Trophoblast cell (in vitro differentiated cells and primary cell): ENCODE data around the gene A1BG.
A peak's percentile ranks its signal among the peaks of the same experiment; 100 is the strongest.

Experiments used
- DNase-seq, 2 donors: peaks; one replicate each; pipeline ENCODE4 v3.0.0-alpha.2; 2016
- H2AFZ ChIP-seq: 2 replicates; pipeline ENCODE4 v1.6.1; 2013; ENCODE audit warnings: low read length, moderate library complexity, mild to moderate bottlenecking; ENCODE audit not compliant: insufficient read depth, poor library complexity
- H2AK5ac ChIP-seq: 2 replicates; pipeline ENCODE4 v1.6.1; 2013; ENCODE audit warnings: mild to moderate bottlenecking, low read length
- H2BK120ac ChIP-seq: 2 replicates; pipeline ENCODE4 v1.6.1; 2013; ENCODE audit warnings: low read length, mild to moderate bottlenecking, moderate library complexity; ENCODE audit not compliant: insufficient read depth, poor library complexity
- H2BK12ac ChIP-seq: 2 replicates; pipeline ENCODE4 v1.6.1; 2013; ENCODE audit warnings: mild to moderate bottlenecking, low read length, moderate library complexity
- H2BK5ac ChIP-seq: 2 replicates; pipeline ENCODE4 v1.6.1; 2013; ENCODE audit warnings: low read length, low read depth, moderate library complexity, mild to moderate bottlenecking; ENCODE audit not compliant: poor library complexity
- H3K14ac ChIP-seq: 2 replicates; pipeline ENCODE4 v1.6.1; 2013; ENCODE audit warnings: mild to moderate bottlenecking, low read length
- H3K18ac ChIP-seq: 2 replicates; pipeline ENCODE4 v1.6.1; 2013; ENCODE audit warnings: mild to moderate bottlenecking, low read length
- H3K23ac ChIP-seq: 2 replicates; pipeline ENCODE4 v1.6.1; 2013; ENCODE audit warnings: low read length
- H3K27ac ChIP-seq: 2 replicates; pipeline ENCODE4 v1.5.1; 2013; ENCODE audit warnings: low read depth, mild to moderate bottlenecking, inconsistent platforms, low read length, moderate library complexity
- H3K27me3 ChIP-seq: 2 replicates; pipeline ENCODE4 v1.6.1; 2013; ENCODE audit warnings: inconsistent platforms, mild to moderate bottlenecking, low read length, moderate library complexity; ENCODE audit not compliant: insufficient read depth
- H3K36me3 ChIP-seq, 2 experiments: 1 replicate in 1 of 2; 2 replicates in 1 of 2; pipeline ENCODE4 v1.6.1; 2013; ENCODE audit warnings: low read length in 2 of 2, mild to moderate bottlenecking in 2 of 2, moderate library complexity in 1 of 2; ENCODE audit not compliant: insufficient read depth in 2 of 2, control insufficient read depth in 1 of 2
- H3K4ac ChIP-seq: 2 replicates; pipeline ENCODE4 v1.6.1; 2013; ENCODE audit warnings: low read depth, mild to moderate bottlenecking, low read length, moderate library complexity
- H3K4me1 ChIP-seq, 2 experiments: 1 replicate in 1 of 2; 2 replicates in 1 of 2; pipeline ENCODE4 v1.6.1; 2013; ENCODE audit warnings: low read length in 2 of 2, mild to moderate bottlenecking in 2 of 2, moderate library complexity in 1 of 2; ENCODE audit not compliant: insufficient read depth in 2 of 2, control insufficient read depth in 1 of 2
- H3K4me2 ChIP-seq: 2 replicates; pipeline ENCODE4 v1.6.1; 2013; ENCODE audit warnings: inconsistent platforms, mild to moderate bottlenecking, low read length, moderate library complexity
- H3K4me3 ChIP-seq: 2 replicates; pipeline ENCODE4 v1.5.1; 2013; ENCODE audit warnings: mild to moderate bottlenecking, low read depth, low read length, inconsistent platforms
- H3K79me1 ChIP-seq: one replicate; pipeline ENCODE4 v1.6.1; 2013; ENCODE audit warnings: low read length
- H3K79me2 ChIP-seq: 2 replicates; pipeline ENCODE4 v1.6.1; 2013; ENCODE audit warnings: low read length, mild to moderate bottlenecking; ENCODE audit not compliant: control insufficient read depth, insufficient read depth, poor library complexity
- H3K9ac ChIP-seq: 2 replicates; pipeline ENCODE4 v1.6.1; 2013; ENCODE audit warnings: mild to moderate bottlenecking, low read length
- H3K9me3 ChIP-seq: 2 replicates; pipeline ENCODE4 v1.6.1; 2013; ENCODE audit warnings: low read depth, mild to moderate bottlenecking, control low read depth, inconsistent platforms, low read length; ENCODE audit not compliant: insufficient read depth
- H4K12ac ChIP-seq: 2 replicates; pipeline ENCODE4 v1.6.1; 2013; ENCODE audit warnings: low read depth, mild to moderate bottlenecking, low read length, moderate library complexity
- H4K8ac ChIP-seq: 2 replicates; pipeline ENCODE4 v1.6.1; 2013; ENCODE audit warnings: low read depth, mild to moderate bottlenecking, low read length, moderate library complexity
- H4K91ac ChIP-seq: one replicate; pipeline ENCODE4 v1.6.1; 2013; ENCODE audit warnings: low read depth, mild to moderate bottlenecking, low read length, moderate library complexity
- WGBS: extraction: QIAGEN DNeasy Blood & Tissue Kit; methylation state at CpG from one replicate; pipeline ENCODE4 v1.1.7; 2013; ENCODE audit warnings: missing lambda C conversion rate; ENCODE audit not compliant: insufficient read length, insufficient coverage; ENCODE audit errors: extremely low coverage; 5-methylcytosine and 5-hydroxymethylcytosine counted together

Gene A1BG

DNA sequence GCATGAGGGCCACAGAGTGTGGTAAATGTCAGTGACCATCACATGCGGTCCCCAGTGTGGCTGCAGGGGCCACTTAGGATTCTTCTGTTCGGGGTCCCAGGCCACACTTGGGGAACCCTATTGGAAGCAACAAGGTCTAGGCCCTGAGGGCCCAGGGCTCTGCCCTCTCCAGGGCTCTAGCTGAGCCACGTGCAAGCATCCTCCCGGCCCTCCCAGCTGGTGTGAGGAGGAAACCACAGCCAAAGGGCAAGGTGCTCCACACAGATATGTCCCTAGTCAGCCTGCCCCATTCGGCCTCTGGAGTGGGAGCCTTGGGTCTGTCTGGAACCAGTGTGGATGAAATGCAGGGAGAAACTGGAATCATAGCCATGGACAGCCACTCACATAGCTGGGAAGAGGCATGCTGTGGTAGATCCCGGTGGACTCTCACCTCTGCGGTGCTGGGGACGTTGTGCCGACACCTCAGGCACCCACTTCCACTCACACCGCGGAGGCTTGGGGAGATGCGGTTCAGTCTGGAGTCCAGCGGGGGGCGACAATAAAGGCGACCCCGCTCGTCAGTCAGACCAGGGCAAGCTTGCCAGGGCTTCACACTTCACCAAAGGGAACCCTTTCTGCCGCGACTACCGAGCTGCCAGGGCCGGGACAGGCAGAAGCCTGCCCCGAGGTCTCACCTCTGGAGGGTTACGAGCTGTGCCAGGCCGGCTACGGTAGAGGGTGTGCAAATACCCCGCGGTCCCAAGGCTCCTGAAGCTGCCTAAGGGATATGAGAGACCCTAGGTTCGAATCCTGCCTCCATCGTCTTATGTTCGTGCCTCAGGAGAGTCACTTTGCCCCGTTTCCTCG is 13.5 kb upstream of the A1BG start:
- no peak overlapping the region for H4K12ac ChIP-seq
- no peak overlapping the region for H2AFZ ChIP-seq
- peaks cover 10% of the 10 kb centered on the region for H3K79me1 ChIP-seq
- H2BK12ac ChIP-seq: no peak overlapping the region
- no peak overlapping the region for H4K91ac ChIP-seq
- H4K8ac ChIP-seq: no peak overlapping the region
- no peak overlapping the region for H3K4me2 ChIP-seq
- no peak overlapping the region for H3K9ac ChIP-seq
- H3K9me3 ChIP-seq: no peaks in the 10 kb centered on the region
- peaks cover under 1 to 2% of the 10 kb centered on the region in 2 experiments for H3K4me1 ChIP-seq
- no peak overlapping the region for H2BK5ac ChIP-seq
- H3K27ac ChIP-seq: no peak overlapping the region
- H3K27me3 ChIP-seq: no peaks in the 10 kb centered on the region
- no CpG with 5 or more reads among the region's 32 CpGs for WGBS
- H3K36me3 ChIP-seq: peaks cover 7 to 8% of the 10 kb centered on the region in 2 experiments
- H3K14ac ChIP-seq: no peak overlapping the region
- no peak overlapping the region for H2BK120ac ChIP-seq
- H3K79me2 ChIP-seq: peaks cover 4% of the 10 kb centered on the region
- no peak overlapping the region for H3K18ac ChIP-seq
- no peak for DNase-seq
- no peak overlapping the region for H2AK5ac ChIP-seq
- H3K23ac ChIP-seq: no peak overlapping the region
- no peak overlapping the region for H3K4me3 ChIP-seq
- H3K4ac ChIP-seq: no peak overlapping the region

GRCh38 chr19:58364146-58364545 is 10.9 kb upstream of the A1BG start:
- no peak for DNase-seq
- Histone ChIP-seq H3K4me3 (no peak overlapping the region), H2AFZ (no peak overlapping the region), H4K8ac (no peak overlapping the region), H3K27ac (no peak overlapping the region), H3K18ac (no peak overlapping the region), H3K23ac (no peak overlapping the region), H2BK5ac (no peak overlapping the region), H3K4ac (no peak overlapping the region), H3K79me2 (peaks cover 4% of the 10 kb centered on the region), H4K12ac (no peak overlapping the region), H3K9me3 (no peaks in the 10 kb centered on the region), H2BK12ac (no peak overlapping the region), H3K27me3 (no peaks in the 10 kb centered on the region), H3K9ac (no peak overlapping the region), H4K91ac (no peak overlapping the region), H3K79me1 (peaks cover 12% of the 10 kb centered on the region), H3K4me1 (peaks cover 3 to 4% of the 10 kb centered on the region in 2 experiments), H3K4me2 (no peak overlapping the region), H3K14ac (no peak overlapping the region), H2BK120ac (no peak overlapping the region), H2AK5ac (no peak overlapping the region), H3K36me3 (peaks cover 7 to 8% of the 10 kb centered on the region in 2 experiments)
- WGBS: no CpG with 5 or more reads among the region's 5 CpGs

- peak within 1 kb of the TSS; percentile 56 for H3K4ac ChIP-seq
- H3K4me1 ChIP-seq: peaks cover 3 to 4% of the 10 kb centered on the region in 2 experiments
- H3K9ac ChIP-seq: peak within 1 kb of the TSS; percentile 91
- no CpG with 5 or more reads among the region's 74 CpGs for WGBS
- H3K4me3 ChIP-seq: peak within 1 kb of the TSS; percentile 71
- H4K8ac ChIP-seq: peak within 1 kb of the TSS; percentile 91
- peak within 1 kb of the TSS; percentile 69 for H4K91ac ChIP-seq
- no peak within 1 kb of the TSS for H2BK12ac ChIP-seq
- peak within 1 kb of the TSS; percentile 82 for H2BK5ac ChIP-seq
- peak within 1 kb of the TSS; percentile 49 for H2BK120ac ChIP-seq
- peak within 1 kb of the TSS; percentile 80 for H2AFZ ChIP-seq
- peak within 1 kb of the TSS; percentile 91 for H3K27ac ChIP-seq
- peak within 1 kb of the TSS; percentile 71 for H3K18ac ChIP-seq
- no peaks in the 10 kb centered on the region for H3K9me3 ChIP-seq
- peaks cover 0 to 1% of the 10 kb centered on the region in 2 experiments for H3K36me3 ChIP-seq
- H3K79me2 ChIP-seq: peaks cover 4% of the 10 kb centered on the region
- H3K4me2 ChIP-seq: peak within 1 kb of the TSS; percentile 66
- no peak within 1 kb of the TSS for H3K23ac ChIP-seq
- H3K79me1 ChIP-seq: peaks cover 12% of the 10 kb centered on the region
- peak within 1 kb of the TSS; percentile 82 for H4K12ac ChIP-seq
- H3K14ac ChIP-seq: peak within 1 kb of the TSS; percentile 88
- H2AK5ac ChIP-seq: peak within 1 kb of the TSS; percentile 6
- peak; percentile 100 for DNase-seq
- H3K27me3 ChIP-seq: no peaks in the 10 kb centered on the region
These were observed 9.1 kb upstream of the A1BG start, which contains the start of gene ZNF497 for GRCh38 chr19:58362272-58362994. TSS of gene ZNF497 (minus strand) at chr19:58362751. CDS start at chr19:58357635, 5,116 bp downstream.

- Histone ChIP-seq H3K79me1 (peaks cover 12% of the 10 kb centered on the region), H3K36me3 (no peaks in the 10 kb centered on the region), H3K4me1 (peaks cover 3 to 4% of the 10 kb centered on the region in 2 experiments), H3K27me3 (no peaks in the 10 kb centered on the region), H3K9me3 (no peaks in the 10 kb centered on the region), H4K91ac (peak overlapping the region; percentile 49), H3K9ac (peak overlapping the region; percentile 91), H3K23ac (no peak overlapping the region), H3K4ac (peak overlapping the region; percentile 56), H2AK5ac (peak overlapping the region; percentile 6), H4K8ac (peak overlapping the region; percentile 81), H2BK120ac (peak overlapping the region; percentile 1), H3K14ac (peak overlapping the region; percentile 63), H3K79me2 (peaks cover 4% of the 10 kb centered on the region), H3K18ac (peak overlapping the region; percentile 13), H2AFZ (peak overlapping the region; percentile 59), H2BK12ac (no peak overlapping the region), H3K4me2 (peak overlapping the region; percentile 66), H4K12ac (peak overlapping the region; percentile 67), H3K27ac (peak overlapping the region; percentile 91), H2BK5ac (peak overlapping the region; percentile 73), H3K4me3 (peak overlapping the region; percentile 71)
- peak in 1 of 2 donors; percentile 33 for DNase-seq
- no CpG with 5 or more reads among the region's 28 CpGs for whole genome bisulfite sequencing
These were observed 8.6 kb upstream of the A1BG start for GRCh38 chr19:58361900-58362271.
